NCI-H146 (cell line): ENCODE measurements around the gene EN1.

Experiments
- DNase-seq: peaks from one replicate; lab custom pipeline; 2025; lab: John Stamatoyannopoulos, UW

EN1 gene

GRCh38 chr2:118855451-118856279 is 8.2 kb upstream of the EN1 start:
- peak; percentile 41 for DNase-seq

- DNase-seq: no peak
Observed at GRCh38 chr2:118854507-118855345, 7.3 kb upstream of the EN1 start.

GRCh38 chr2:118853651-118854291 is 6.3 kb upstream of the EN1 start:
- DNase-seq: no peak

GRCh38 chr2:118853129-118853640 is 5.7 kb upstream of the EN1 start:
- no peak for DNase-seq

DNA sequence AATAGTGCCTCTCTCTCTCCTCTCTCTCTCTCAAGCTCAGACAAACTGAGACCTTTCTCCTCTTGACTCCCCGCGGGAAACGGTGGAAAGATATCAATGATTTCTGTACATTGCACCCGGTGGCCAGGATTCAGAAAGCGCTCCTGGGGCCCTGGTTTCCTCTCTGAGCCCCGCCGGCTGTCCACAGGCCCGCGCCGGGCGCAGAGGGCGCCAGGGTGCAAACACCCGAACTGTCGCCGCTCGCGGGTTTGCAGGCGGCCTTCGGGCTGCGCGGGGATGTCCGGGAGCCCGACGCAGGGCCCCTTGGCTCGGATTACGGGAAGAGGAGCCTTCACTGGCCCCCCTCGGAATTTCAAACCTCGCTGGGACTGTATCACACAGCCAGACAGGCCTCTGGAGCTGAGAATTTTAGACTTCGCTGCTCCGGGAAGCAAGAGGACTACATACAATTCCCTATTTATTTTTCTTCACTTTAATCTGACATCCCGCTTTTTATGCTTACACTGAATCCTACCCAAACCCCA is 5.2 kb upstream of the EN1 start:
- DNase-seq: no peak

DNA sequence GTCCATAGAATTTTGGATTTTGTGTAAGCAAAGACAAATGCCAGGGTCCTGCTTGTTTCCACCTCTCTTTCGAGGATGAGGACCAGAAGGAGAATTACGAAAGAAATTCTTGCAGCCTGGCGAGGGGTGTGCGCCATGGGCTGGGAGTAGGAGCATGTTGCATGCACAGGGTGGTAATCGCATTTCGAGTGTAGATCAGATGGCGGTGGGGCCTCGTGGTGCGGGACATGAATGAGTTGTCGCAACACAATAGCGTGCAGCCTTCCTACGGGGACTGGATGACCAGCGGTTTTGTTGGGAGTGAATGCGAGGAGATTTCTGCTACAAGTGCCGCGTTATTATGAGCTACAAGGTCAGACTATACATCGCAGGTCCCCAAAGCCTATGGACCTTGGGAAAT is 4.2 kb upstream of the EN1 start:
- no peak for DNase-seq

GRCh38 chr2:118850901-118851415 is 3.5 kb upstream of the EN1 start:
- DNase-seq: no peak

DNA sequence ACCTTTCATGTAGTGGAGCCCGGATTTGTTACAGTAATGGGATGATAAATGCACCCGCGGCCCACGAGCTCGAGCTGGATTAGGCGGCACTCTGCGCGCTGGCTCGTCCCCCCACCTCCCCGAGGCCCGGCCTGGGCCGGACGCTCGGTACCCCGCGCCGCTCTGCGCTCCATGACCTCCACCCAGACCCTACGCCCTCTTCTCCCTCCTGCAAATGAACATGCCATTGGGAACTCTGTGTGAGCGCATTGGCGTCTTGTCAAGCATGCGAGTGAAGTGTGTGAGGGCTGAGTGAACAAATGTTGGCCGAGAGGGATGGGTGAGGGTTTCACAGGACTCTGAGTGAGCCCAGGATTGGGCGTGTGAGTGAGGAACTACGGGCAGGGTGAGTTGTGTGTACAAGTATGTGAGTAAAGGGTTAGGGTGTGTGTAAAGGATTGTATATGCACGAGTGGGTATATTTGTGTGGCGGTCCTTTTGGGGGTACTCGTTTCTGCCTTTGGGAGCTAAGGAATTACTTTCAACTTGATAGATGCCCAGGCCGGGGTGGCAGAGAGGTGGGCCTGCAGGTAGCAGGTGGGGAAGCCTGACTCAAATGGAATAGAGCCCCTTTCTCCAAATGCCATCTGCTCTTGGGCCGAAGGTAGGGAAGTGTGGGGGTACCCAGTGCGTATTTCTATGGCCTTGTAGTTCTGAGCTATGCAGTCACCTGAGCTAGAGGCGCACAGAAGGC is 2.9 kb upstream of the EN1 start:
- DNase-seq: no peak

DNA sequence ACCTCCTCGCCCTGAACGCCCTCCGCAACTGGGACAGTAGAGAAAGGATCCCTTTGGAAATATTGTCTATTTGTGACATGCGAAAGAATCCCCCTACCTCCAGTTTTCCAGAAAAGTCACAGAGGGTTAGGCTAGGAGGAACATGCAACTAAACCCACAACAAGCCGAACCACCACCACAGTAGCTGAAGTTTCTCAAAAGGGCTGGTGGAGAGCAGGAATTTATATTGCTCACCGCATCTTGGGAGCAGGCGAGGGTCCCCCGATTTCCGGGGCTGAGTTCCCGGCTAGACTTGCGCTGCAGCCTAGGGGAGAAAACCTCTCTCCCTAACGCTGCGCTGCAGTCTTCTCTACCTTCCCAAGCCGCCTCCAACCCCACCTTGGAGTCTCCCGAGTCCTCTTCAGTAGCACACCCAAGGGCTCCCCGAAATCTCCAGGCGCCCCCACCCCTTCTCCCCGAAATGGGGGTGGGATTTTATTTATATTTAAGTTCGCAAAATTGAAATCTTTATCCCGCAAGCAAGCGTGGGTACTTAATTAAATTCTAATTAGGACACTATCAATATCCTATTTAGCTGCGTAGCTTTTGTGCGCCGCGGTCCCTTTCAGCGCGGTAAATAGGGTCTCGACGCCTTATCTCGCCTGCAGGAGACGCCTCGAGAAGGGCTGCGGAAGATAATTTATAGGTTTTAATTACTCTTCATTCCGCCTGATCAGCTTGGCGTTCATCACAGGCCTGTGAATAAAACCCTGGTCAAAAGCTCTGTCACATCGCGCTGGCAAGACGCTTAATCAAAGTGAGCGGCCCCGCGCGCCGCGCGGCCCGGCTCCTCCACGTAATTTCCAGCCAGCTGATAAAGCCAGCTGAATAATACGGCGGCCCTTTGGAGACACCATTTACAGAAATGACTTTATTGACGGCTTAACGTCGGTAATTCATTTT is 2.0 kb upstream of the EN1 start:
- DNase-seq: no peak

DNA sequence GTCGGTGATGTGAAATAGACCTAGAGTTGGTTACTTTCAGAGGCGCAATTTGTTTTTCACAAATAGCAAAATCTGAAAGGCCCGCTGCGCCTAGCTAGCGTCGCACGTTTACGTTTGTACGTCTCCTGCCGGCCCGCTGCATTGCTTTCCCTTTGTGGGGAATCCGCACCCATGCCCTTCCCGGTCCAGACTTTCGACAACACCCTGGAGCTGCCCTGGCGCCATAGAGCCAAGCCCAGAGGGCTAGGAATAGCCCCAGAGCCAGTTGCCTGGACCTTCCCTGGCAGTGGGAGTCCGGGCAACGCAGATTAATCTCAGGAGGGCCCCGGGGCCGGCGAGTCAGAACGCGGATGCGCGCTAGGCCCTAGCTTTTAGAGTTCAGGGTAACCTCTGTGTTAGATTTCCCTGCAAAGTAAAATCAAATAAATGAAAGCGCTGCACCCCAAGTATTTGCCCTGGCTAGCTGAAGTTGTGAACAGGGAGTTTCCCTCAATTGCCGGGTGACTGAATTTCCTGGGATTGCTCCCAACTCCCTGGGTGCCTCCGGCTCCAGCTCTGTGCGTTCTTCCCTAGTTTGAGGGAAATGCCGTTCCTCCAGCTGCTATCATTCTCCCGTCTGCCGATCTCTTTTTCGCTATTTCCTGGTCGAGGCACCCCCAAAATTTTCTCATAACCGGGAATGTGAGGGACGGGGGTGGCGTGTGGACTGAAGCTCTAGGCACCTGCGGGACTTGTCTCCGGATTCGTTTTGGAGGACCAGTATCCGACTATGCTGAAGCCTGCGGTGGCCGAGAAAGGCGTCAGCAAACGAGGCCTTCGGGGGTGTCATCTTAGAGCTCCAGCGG is 1.2 kb upstream of the EN1 start:
- no peak for DNase-seq

DNA sequence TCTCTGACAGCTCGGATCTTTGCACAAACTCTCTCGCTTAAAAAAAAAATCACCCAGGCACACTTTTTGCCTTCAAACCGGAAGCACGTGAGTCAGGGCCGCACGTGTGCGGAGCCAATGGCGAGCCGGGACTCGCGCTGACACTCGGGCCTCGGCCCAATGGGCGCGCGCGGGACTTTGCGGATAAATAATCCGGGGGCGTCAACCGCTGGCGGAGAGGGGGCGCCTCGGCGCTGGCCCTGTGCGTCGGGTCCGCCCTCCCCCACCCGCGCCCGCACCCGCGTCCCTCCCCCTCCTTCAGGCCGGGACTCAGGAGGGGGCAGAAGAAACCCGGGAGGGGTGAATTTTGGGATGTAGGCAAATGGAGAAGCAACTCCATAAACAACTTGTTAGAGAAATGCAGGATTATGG is 319 bp upstream of the EN1 start:
- no peak for DNase-seq

DNA sequence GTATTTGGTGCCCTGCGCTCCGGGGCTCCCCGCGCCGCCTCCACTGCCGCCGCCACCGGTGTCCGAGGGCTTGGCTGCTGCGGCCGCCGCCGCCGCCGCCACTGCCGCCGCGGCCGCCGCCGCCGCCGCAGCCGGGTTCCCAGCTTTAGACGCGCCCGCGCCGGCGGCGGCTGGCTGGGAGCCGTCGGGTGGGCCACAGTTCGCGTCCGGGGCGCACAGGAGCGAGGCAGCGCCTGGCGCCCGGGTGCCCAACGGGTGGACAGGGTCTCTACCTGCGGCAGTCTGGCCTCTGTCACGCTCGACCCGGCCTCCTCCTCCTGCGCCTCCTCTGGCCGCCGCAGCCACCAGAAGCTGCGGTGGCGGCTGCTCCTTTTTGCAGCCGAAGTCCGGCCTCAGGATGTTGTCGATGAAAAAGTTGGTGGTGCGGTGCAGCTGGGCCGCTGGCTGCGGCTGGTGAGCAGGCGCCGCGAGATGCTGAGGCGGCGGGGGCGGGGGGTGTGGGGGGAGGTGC is 951 bp downstream of the EN1 start:
- DNase-seq: no peak

DNA sequence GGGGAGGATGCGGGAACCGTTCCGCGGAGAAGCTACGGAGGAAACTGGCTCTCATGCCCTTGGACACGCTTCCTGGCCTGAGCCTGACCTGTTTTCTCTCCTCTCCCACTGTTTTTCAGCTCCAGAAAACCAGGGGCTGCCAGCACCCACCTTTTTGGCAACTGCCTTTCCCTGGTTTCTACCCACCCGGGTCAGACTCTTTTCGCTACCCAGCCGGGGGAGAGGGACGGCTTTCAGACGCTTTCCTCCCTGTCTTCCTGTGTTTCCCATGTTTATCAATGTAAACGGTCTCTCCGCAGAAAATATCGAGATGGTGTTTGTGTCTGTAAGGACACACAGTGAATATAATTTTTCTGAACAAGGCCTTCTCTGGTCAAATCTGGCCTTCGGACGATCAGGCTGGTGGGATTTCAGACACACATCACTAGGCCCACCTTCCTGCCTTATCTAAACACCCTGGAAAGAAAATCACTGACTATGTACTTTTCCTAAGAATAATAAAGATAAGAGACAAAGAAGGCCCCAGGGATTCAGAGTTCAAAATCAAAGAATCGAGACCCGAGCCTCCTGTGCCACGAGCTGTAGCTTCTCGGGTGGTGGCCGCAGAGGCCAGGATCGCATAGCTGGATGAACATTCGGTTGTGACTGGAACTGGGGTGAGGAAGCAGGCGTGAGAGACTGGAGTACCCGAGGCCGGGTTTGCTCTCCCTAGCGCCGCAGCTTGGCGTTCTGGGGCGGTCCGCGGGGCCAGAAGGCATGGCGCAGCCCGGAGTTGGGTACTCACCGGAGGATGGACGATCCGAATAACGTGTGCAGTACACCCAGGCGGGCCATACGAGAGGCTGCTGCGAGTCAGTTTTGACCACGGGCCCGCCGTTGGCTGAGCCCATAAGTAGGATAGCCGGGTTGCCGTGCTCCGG is 1.7 kb downstream of the EN1 start:
- no peak for DNase-seq

DNA sequence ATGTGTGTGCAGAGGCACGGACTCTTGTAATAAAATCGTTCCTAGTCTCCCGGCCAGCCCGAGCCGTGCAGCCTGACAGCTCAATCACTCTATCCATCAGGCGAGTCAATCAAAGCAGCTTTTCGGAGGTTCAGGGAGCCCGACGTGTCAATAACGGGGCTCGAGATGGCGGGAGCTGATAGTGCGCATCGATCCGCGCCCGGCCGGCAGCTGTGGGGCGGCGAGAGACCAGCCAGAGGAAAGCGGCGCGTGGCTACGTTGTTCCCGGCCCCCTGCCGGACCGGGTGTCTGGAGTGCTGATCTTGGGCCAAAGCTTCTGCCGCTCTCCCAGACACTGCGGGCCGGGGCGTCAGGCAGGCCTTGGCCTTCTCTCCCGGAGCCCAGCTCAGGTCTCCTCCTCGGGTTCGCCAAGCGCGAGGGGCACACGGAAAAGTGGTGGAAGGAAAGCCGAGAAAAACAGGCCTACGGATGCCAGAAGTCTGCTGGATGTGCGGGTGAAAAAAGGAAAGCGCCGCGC is 2.4 kb downstream of the EN1 start:
- DNase-seq: no peak

DNA sequence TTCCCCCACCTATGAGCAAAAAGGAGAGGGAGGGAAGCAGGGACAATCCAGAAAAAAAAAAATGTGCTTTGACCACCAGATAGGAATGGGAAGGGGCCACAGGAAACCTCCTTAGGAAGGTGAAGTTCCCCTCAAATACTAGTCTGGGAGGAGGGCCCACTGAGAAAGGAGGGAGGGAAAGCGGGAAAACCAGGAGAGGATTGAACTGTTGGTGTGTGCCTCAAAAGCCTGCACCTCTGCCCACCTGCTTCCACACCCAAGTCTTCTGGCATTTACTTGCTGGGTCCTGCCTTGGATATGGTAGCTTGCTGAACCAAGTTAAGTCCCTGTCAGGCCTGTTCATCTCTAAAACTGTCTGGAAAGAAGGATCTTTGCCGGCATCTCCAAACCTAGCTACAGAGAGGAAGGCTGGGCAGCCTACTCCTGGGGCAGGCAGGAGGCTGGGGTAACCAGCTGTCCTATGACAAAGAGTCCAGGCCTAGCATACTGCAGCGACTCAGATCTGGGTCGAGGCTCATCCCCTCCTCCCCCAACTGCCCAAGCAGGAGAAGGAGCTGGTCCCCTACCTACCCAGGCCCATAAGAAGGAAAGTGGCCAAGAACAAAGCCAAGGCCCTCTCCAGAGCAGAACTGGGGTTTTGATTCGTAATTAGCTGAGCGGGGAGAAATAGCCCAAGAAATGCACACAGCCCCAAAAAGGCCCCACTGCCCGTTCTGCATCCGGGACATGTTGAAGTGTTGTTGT is 3.0 kb downstream of the EN1 start:
- no peak for DNase-seq

- DNase-seq: no peak
Observed at GRCh38 chr2:118843483-118844132, 3.8 kb downstream of the EN1 start.
